NCI-H2081 treated with DMSO at 0.1 percent for 48 hours (cell line): ENCODE data around the gene QPRT.
"Not testable (repeated sequence)": the region's sequence is repeated elsewhere in the genome, so short reads cannot be mapped to it uniquely, and the experiment has no call there.

Experiments
- DNase-seq: peaks from one replicate; lab custom pipeline; 2025; lab: John Stamatoyannopoulos, UW

QPRT gene

DNA sequence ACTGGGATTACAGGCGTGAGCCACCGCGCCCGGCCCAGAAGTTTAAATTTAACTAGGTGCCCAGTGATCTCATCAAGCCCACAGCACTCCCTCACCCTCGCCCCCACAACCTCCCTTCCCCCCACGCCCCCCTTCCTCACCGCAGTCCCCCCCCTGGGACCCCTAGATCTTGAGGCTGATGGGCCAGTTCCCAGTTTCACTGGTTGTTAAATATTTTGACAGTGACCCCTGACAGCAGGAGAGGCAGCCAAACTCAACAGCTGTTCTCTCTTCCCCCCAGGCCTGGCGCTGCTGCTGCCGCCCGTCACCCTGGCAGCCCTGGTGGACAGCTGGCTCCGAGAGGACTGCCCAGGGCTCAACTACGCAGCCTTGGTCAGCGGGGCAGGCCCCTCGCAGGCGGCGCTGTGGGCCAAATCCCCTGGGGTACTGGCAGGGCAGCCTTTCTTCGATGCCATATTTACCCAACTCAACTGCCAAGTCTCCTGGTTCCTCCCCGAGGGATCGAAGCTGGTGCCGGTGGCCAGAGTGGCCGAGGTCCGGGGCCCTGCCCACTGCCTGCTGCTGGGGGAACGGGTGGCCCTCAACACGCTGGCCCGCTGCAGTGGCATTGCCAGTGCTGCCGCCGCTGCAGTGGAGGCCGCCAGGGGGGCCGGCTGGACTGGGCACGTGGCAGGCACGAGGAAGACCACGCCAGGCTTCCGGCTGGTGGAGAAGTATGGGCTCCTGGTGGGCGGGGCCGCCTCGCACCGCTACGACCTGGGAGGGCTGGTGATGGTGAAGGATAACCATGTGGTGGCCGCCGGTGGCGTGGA is 15.6 kb downstream of the QPRT start:
- no peak for DNase-seq

DNA sequence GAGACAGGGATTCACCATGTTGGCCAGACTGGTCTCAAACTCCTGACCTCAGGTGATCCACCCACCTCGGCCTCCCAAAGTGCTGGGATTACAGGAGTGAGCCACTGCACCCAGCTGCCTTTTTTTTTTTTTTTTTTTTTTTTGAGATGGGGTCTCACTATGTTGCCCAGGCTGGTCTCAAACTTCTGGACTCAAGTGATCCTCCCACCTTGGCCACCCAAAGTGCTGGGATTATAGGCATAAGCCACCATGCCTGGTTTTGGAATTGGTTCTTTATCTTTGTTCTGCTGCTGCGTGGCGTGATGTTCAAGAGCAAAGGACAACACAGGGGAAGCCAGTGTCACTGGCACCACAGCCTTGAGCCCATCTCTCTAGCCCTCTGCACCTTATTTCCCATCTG is 16.7 kb downstream of the QPRT start:
- not testable (repeated sequence) for DNase-seq

DNA sequence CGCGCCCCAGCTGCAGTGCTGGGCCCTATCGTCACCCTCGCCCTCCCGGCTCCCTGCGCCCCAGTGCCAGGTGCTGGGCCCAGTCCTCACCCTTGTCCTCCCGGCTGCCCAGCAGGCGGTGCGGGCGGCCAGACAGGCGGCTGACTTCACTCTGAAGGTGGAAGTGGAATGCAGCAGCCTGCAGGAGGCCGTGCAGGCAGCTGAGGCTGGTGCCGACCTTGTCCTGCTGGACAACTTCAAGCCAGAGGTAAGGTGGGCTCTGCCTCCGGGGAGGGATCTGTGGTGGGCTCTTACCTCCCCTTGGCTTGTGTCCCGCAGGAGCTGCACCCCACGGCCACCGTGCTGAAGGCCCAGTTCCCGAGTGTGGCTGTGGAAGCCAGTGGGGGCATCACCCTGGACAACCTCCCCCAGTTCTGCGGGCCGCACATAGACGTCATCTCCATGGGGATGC is 17.9 kb downstream of the QPRT start:
- DNase-seq: no peak

DNA sequence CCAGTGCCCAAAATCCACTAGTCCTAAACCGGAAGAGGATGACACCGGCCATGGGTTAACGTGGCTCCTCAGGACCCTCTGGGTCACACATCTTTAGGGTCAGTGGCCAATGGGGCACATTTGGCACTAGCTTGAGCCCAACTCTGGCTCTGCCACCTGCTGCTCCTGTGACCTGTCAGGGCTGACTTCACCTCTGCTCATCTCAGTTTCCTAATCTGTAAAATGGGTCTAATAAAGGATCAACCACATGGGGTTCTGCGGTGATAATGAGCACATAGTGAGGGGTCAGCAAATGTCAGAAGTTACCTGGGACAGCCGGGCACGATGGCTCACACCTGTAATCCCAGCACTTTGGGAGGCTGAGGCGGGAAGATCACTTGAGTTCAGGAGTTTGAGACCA is 18.4 kb downstream of the QPRT start:
- DNase-seq: no peak

DNA sequence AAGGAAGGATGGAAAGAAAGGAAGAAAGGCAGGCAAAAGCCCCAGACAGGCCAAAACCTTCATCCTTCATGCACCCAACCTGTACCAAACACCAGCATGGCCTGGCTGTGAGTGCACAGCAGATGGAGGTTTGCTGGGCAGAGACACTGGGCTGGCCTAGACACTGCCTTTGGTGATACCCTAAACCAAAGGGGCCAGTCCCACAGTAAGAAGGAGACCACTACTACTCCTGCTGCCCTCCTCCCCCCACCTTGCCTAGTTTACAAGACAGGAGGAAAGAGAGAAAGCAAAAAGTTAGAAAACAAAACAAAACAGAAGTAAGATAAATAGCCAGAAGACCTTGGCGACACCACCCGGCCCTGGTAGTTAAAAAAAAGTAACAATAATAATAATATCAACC is 19.1 kb downstream of the QPRT start:
- no peak for DNase-seq

DNA sequence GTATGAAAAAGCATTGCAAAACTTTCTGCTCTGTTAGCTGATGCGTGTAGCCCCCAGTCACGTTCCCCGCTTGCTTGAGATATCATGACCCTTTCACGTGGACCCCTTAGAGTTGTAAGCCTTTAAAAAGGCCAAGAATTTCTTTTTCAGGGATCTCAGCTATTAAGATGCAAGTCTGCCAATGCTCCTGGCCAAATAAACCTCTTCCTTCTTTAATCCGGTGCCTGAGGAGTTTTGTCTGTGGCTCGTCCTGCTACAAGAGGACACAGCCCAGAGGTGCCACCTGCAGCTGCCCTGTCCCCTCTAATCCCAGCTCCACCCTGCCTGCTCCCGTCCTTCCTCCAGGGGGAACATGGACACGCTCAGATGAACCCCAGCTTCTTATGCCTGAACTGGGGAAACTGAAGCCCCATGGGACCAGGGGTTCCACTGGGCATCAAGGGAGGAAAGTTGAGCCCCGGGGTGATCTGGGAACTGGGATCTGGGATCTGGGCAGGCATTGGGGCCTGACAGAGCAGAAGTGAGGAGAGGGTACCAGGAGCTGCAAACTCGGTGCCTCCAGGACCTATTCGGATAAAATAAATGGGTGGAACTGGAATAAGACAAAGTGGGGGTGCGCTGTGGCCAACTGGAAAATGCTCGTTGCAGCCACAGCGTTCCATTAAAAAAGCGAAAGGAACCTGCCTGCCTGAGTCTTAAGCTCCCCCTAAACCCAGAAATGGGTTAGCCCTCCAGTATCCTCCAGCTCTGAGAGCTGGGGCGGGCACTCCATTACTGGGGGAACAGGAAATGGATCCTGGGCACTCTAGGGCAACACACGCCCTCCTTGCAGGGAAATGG is 19.7 kb downstream of the QPRT start:
- DNase-seq: no peak

DNA sequence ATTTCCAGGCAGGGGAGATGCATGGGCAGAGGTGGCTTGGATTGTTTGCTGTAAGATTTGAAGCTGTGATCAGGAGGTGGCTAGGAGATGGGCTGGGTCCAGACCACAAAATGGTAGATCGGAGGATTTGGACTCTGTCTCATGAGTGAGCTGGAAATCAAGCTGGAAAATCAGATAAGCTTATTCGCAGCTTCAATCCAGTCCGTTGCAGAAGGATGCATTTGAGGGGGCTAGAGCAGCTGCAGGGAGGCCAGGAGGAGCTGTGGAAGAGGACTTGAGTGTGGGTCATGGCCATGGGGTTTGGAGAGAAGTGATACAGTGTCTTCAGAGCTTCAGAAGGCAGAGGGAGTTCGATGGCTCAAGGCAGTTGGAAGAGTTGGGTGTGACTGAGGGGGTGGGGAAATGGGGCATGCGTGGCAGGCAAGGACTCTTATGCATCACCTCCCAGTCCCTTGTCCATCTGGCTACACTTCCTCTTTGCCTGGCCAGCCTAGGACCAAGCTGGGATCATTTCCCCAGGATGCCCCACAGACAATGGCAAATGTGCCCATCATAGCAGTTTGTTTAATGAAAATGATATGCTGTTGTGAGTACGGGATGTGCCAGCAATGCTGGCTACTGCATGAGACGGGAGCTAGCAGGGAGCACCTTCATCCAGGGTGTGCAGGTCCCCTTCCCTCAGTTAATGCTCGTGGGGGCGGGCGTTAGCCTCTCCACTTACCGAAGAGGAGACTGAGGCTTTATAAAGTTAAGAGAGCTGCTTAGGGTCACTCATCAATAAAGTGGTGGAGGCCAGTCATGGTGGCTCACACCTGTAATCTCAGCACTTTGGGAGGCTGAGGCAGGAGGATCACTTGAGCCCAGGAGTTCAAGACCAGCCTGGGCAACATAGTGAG is 20.6 kb downstream of the QPRT start:
- no peak for DNase-seq

DNA sequence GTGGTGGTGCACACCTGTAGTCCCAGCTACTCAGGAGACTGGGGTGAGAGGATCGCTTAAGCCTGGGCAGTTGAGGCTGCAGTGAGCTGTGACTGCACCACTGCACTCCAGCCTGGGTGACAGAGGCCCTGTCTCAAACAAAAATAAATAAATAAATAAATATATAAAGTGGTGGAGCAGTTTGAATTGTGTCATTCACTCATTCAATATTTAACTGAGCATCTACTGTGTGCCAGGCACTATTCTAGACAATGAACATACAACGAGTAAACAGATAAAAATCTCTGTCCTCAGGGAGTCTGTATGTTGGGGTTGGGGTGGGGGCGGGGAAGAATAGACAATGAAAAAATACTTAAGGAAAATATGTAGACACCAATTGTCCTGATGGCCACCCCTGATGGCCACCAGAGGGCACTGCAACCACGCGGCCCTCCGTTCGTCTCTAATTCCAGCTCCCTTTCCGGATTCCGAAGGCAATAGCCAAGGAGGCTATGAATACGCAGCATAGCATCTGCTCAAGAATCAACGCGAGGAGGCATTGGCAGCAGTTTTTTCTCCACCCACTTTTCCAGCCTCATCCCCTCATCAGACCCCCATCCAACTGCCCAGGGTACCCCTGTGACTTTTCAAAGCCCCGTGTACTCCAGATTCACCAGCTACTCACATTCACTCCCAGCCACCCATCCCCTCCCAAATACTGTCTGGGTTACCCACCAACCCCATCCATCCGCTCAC is 21.4 kb downstream of the QPRT start:
- DNase-seq: no peak

DNA sequence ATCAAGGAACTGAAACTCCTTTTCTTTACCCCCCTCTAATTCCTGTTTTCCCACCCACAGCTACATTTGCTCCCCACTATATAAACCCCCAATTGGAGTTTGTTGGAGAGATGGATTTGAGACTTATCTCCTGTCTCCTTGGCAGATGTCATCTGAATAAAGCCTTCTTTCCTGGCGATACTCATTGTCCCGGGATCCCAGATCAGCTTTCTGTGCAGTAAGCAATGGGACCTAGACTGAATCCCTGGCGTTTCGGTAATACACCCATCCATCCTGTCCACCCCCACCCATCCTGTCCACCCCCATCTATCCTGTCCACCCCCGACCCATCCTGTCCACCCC is 22.2 kb downstream of the QPRT start:
- no peak for DNase-seq

DNA sequence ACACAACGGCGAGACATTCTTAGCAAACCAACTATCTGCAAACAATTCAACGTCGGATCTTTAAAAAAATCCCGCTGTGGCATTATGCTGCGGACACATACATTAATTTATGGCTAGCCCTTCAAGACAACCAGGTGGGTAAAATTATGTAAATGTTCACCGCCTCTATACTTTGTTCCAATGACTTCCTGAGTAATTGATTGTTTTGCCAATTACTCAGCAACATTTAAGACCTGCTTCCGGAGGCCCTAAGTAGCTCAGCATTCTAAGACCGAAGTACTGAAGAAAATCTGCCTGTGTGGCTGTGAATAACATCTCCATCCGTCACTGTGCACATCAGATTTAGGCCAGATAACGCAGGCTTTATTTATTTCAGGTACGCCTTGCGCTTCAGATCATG is 23.3 kb downstream of the QPRT start:
- DNase-seq: no peak

DNA sequence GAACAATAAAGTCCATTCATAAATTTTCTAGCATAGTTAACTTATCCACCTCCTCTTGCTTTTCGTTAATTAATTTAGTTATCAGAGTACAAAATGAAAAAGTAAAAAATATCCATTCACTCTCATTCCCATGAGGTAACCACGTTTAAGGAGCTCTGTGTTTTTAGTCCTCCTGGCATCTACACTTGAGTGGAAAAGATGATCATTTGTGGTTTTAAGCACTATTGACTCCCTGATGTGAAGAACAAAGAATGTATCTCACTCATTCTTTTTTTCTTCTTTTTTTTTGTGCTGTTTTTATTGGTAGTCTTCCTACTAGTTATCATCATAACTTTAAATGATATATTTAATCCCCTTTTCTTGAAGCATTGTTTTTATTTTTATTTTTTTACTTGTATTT is 26.1 kb downstream of the QPRT start:
- DNase-seq: no peak

DNA sequence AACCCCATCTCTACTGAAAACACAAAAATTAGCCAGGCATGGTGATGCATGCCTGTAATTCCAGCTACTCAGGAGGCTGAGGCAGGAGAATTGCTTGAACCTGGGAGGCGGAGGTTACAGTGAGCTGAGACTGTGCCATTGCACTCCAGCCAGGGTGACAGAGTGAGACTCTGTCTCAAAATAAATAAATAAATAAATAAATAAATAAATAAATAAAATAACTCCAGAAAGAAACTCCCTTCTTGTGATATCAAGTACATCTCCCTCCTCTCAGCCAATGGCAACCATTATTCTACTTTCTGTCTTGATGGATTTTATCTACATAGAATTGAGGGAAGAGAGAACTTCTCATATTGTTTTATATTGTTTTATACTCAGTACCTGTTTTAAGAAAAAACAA is 28.2 kb downstream of the QPRT start:
- DNase-seq: not testable (repeated sequence)

DNA sequence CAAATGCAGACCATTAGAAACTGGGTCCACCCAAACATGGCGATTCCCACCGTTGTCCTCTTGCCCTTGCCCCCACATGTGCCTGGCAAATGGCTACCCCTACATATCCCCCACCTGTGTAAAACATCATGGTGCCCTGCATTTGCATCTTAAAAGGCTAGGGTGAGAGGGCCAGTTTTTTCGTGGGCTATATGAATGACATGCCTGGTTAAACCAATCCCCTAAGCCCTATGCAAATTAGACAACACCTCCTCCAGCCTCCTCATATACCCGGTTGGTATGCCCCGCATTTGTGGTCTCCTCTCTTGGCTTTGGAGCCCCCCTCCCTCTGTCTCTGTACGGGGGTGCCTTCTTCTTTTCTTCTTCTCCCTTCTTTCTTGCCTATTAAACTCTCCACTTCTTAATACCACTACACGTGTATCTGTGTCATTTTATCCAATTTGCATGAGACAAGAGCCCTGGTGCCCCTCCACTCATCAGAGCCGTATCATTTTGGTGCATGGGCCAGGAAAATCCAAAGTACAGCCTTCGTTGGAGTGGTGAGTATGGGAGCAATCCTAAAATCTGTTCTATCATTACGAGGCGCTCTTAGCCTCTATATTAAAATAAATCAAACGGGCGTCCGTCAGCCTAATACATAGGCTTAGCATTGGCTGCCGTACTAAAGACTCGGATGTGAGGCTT is 30.1 kb downstream of the QPRT start:
- no peak for DNase-seq

DNA sequence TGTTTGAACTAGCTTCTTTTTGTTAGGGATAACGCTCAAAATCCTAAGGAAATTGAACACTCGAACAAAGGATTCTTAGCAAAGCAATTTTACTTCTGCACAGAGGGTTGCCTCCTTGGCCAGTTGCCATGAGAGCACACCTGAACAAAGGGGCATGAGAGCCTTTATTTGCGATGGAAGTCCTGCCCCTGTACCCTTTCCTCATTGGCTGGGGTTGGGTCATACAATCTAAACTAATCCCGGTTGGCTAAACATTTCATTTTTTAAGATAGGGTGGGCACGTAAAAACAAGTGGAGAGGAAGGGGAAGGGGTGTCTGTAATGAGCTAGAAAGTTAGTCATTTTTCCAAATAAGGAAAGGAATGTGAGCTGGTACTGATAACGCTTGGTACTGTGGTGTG is 30.7 kb downstream of the QPRT start:
- not testable (repeated sequence) for DNase-seq

DNA sequence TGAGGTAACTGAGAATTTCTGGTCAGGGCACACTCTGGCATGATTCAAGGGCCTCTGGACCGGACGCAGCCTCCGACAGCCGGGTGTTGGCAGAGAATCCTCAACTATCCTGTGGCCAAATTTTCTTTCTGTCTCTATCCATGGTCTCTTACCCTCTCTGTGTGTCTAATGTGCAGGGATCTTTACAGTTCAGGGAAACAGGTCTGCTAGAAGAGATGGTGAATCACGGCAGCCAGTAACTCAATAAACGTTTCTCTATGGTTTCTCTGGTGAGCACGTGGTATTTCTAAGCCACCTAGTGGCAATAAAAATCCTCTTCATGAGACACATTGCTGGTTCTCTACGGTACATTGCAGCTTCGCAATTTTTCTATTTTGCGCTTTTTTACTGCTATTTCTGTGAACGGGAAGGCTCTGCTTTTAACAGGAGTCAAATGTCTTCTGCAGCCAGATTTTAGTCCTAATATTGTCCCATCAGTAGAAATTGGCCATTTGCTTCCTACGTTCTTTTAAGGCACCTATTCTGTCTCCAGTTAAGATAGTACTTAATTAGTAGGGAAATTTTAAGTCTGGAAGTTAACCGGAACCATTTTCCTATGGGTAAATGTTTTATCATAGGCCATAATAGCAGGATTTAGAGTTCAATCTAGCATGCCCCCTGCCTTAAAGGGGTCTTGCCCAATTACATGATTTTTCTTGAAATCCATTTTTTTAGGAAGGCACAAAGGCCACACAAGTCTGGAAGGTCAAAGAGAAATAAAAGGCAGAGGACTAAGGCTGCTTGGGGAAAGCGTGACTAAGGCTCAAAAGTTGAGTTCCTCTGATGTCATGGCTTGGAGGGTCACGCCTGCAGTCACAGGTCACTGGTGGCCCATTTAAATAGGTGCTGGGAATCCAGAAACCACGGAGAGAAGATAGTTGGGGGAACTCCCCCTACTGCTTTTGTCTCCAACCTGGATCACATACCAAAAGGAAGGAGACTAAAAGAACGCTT is 31.5 kb downstream of the QPRT start:
- DNase-seq: no peak

DNA sequence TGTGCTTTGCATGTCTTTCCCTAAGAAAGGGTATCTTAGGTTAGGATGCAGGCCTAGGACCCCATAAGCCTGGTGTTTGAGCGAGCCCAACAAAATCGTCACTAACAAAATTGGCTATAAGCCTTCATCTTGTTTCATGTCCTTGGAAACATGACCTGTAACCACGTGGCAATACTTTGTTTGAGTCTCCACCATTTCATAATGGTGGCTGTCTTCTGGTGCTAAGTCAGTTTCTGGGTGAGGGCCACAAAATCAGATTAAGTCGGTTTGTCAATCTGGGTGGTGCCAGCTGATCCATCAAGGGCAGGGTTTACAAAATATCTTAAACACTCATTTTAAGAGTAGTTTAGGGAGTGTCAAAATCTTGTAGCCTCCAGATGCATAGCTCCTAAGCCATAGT is 33.8 kb downstream of the QPRT start:
- DNase-seq: no peak

DNA sequence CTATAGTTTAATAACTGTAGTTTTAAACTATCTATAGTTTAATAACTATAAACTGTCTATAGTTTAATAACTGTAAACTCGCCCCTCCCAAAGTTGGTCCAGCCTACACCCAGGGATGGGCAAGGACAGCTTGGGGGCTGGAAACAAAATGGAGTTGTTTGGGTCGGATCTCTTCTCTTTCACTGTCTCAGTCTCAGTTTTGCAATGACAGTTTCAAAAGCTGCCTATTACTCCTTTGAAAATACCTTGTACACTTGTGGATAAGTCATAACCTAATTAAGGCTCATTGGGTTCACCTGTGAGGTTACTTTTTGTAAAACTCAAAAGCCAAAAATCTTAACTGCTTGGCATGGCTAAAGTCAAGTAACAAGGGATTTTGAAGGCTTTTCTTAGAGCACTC is 35.4 kb downstream of the QPRT start:
- no peak for DNase-seq

DNA sequence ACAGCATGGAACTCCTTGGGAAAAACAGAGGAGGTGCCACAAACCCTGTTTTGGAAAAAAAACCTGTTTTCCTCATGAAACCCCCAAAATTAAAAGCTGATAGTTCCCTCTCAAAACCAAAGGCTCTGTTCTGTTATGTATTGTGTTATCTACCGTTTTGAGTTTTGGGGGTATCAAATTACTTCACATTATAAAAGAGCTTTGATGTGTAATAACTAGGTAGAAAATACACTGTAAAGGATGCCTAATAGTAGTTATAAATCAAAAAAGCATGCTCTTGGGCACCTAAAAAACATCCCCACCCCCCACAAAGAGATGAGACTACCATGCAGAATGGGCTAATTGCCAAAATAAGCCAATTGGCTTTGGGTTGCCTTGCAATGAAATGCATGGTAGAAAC is 36.0 kb downstream of the QPRT start:
- no peak for DNase-seq

DNA sequence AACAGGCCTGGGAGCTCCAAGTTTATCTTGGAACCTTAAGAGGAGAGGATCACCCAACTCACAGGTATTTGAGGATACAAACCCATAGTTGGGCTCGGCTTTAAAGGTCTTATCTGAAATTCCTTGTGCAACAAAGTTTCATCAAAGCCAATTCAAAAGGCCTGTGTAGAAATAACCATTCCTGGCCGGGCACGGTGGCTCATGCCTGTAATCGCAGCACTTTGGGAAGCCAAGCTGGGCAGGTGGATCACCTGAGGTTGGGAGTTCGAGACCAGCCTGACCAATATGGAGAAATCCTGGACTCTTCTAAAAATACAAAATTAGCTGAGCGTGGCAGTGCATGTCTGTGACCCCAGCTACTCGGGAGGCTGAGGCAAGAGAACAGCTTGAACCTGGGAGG is 38.1 kb downstream of the QPRT start:
- DNase-seq: no peak

DNA sequence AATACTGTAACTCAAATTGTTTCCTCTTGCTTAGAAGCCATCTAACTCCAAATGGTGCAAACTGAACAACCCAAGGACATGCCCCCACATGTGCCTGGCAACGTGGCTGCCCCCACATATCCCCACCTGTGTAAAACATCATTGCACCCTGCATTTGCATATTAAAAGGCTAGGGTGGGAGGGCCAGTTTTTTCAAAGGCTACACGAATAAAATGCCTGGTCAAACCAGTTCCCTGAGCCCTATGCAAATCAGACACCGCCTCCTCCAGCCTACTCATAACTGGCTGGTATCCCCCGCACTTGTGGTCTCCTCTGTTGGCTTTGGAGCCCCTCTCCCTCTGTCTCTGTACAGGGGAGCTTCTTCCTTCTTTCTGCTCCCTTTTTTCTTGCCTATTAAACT is 40.1 kb downstream of the QPRT start:
- no peak for DNase-seq
